Neural crest cell (in vitro differentiated cells): ENCODE data around the gene HOXD13. TPM values are rescaled to one million over a fixed set of nuclear protein-coding genes. Genes with fewer than 3 reads are reported as not detected.

Experiments
- DNase-seq: peaks from one replicate; pipeline ENCODE4 v3.0.0; 2021; ENCODE audit warnings: low read depth, mixed read lengths, low spot score
- H3K27ac Mint-ChIP-seq: one replicate; pipeline ENCODE4 v1.8.0; 2021; ENCODE audit warnings: mild to moderate bottlenecking, mixed read lengths; ENCODE audit not compliant: unreplicated experiment
- H3K27me3 Mint-ChIP-seq: 2 replicates; pipeline ENCODE4 v1.8.0; 2021; ENCODE audit warnings: low read depth, mild to moderate bottlenecking, mixed read lengths
- H3K36me3 Mint-ChIP-seq: 2 replicates; pipeline ENCODE4 v1.8.0; 2021; ENCODE audit warnings: low read depth, mild to moderate bottlenecking, mixed read lengths
- H3K4me1 Mint-ChIP-seq: 2 replicates; pipeline ENCODE4 v1.8.0; 2021; ENCODE audit warnings: mixed read lengths
- H3K4me3 Mint-ChIP-seq: one replicate; pipeline ENCODE4 v1.8.0; 2021; ENCODE audit warnings: mild to moderate bottlenecking, mixed read lengths
- H3K9me3 Mint-ChIP-seq: 2 replicates; pipeline ENCODE4 v1.8.0; 2021; ENCODE audit warnings: mixed read lengths
- CTCF ChIP-seq: fragments of 200-600 bp; sonication (generic); conservative IDR thresholded peaks from 2 replicates; pipeline ENCODE4 v1.5.0; 2021; ENCODE audit warnings: antibody characterized with exemption, mild to moderate bottlenecking
- total RNA-seq: library from RNA; stranded (reverse); gene quantifications from 2 replicates; pipeline ENCODE4 v1.2.1, GENCODE V29; 2021

Gene HOXD13
- total RNA-seq, 1 donor from 2014 or later: not detected

GRCh38 chr2:176124110-176124946 lies 31.8 kb downstream of the HOXD13 start:
- Mint-ChIP-seq H3K36me3 (no peaks in the 10 kb centered on the region), H3K27me3 (peaks cover 96% of the 10 kb centered on the region), H3K27ac (no peak overlapping the region), H3K4me1 (peaks cover 10% of the 10 kb centered on the region), H3K9me3 (no peaks in the 10 kb centered on the region), H3K4me3 (peak overlapping the region; percentile 39)
- no peak for DNase-seq
- no peak for TF ChIP-seq CTCF

GRCh38 chr2:176124947-176125771 lies 32.6 kb downstream of the HOXD13 start:
- DNase-seq: no peak
- TF ChIP-seq CTCF: no peak
- Mint-ChIP-seq H3K27ac (no peak overlapping the region), H3K4me1 (peaks cover 10% of the 10 kb centered on the region), H3K9me3 (no peaks in the 10 kb centered on the region), H3K36me3 (no peaks in the 10 kb centered on the region), H3K27me3 (peaks cover 93% of the 10 kb centered on the region), H3K4me3 (peak overlapping the region; percentile 39)

GRCh38 chr2:176125772-176126054 lies 33.2 kb downstream of the HOXD13 start:
- Mint-ChIP-seq H3K4me3 (peak overlapping the region; percentile 9), H3K4me1 (peaks cover 10% of the 10 kb centered on the region), H3K27ac (no peak overlapping the region), H3K9me3 (no peaks in the 10 kb centered on the region), H3K27me3 (peaks cover 90% of the 10 kb centered on the region), H3K36me3 (no peaks in the 10 kb centered on the region)
- no peak for DNase-seq
- no peak for TF ChIP-seq CTCF

GRCh38 chr2:176126929-176127773 lies 34.6 kb downstream of the HOXD13 start:
- TF ChIP-seq CTCF: peak; percentile 95
- peaks cover 90% of the 10 kb centered on the region for H3K27me3 Mint-ChIP-seq
- DNase-seq: peak; percentile 76
- no peak overlapping the region for H3K27ac Mint-ChIP-seq
- no peaks in the 10 kb centered on the region for H3K36me3 Mint-ChIP-seq
- H3K9me3 Mint-ChIP-seq: no peaks in the 10 kb centered on the region
- peaks cover 14% of the 10 kb centered on the region for H3K4me1 Mint-ChIP-seq
- H3K4me3 Mint-ChIP-seq: peak overlapping the region; percentile 28

- peaks cover 17% of the 10 kb centered on the region for H3K4me1 Mint-ChIP-seq
- no peak for DNase-seq
- H3K27me3 Mint-ChIP-seq: peaks cover 91% of the 10 kb centered on the region
- TF ChIP-seq CTCF: no peak
- H3K4me3 Mint-ChIP-seq: peak overlapping the region; percentile 28
- no peaks in the 10 kb centered on the region for H3K9me3 Mint-ChIP-seq
- no peaks in the 10 kb centered on the region for H3K36me3 Mint-ChIP-seq
- no peak overlapping the region for H3K27ac Mint-ChIP-seq
These were observed 35.2 kb downstream of the HOXD13 start for GRCh38 chr2:176127774-176128072.
